HepG2 (cell line): ENCODE measurements around the gene PTPN20.

Experiments
- CBX1 ChIP-seq: IDR thresholded peaks from one replicate; pipeline ENCODE4 v1.6.1; 2016; ENCODE audit warnings: antibody characterized with exemption, low read depth
- KDM2A ChIP-seq: sonication (generic); formaldehyde crosslinking; IDR thresholded peaks from 2 replicates; pipeline ENCODE4 v1.4.0; 2020; ENCODE audit warnings: low read depth, missing genetic modification reagents, borderline replicate concordance
- MYC ChIP-seq: sonication (generic); formaldehyde crosslinking; IDR thresholded peaks from 2 replicates; pipeline ENCODE4 v1.9.0; 2021; ENCODE audit warnings: missing genetic modification reagents, borderline replicate concordance
- PCBP1 ChIP-seq: fragments of 200-400 bp; formaldehyde crosslinking; IDR thresholded peaks from 2 replicates; pipeline ENCODE4 v1.6.1; 2017; ENCODE audit warnings: mild to moderate bottlenecking, low read depth, low read length, borderline replicate concordance
- POLR2A ChIP-seq, 2 experiments: IDR thresholded peaks; 2 replicates each; pipeline ENCODE4 v1.6.1; 2011; ENCODE audit warnings: low read depth in 2 of 2, low read length in 2 of 2, mild to moderate bottlenecking in 1 of 2, moderate library complexity in 1 of 2; ENCODE audit not compliant: insufficient read depth in 1 of 2
- ZNF549 ChIP-seq: sonication (generic); formaldehyde crosslinking; IDR thresholded peaks from 2 replicates; pipeline ENCODE4 v1.5.0; 2020; ENCODE audit warnings: missing genetic modification reagents
- ZNF598 ChIP-seq: sonication (generic); formaldehyde crosslinking; IDR thresholded peaks from 2 replicates; pipeline ENCODE4 v1.5.1; 2020; ENCODE audit warnings: mild to moderate bottlenecking, missing genetic modification reagents, borderline replicate concordance
- TF ChIP-seq, protein P1 (sequence below): sonication (generic); formaldehyde crosslinking; IDR thresholded peaks from 2 replicates; pipeline ENCODE4 v1.5.0; 2020; ENCODE audit warnings: missing genetic modification reagents, mild to moderate bottlenecking, borderline replicate concordance
- TF ChIP-seq, protein P2 (sequence below): IDR thresholded peaks from 2 replicates; pipeline ENCODE4 v1.6.1; 2012; ENCODE audit warnings: inconsistent platforms

DNA sequence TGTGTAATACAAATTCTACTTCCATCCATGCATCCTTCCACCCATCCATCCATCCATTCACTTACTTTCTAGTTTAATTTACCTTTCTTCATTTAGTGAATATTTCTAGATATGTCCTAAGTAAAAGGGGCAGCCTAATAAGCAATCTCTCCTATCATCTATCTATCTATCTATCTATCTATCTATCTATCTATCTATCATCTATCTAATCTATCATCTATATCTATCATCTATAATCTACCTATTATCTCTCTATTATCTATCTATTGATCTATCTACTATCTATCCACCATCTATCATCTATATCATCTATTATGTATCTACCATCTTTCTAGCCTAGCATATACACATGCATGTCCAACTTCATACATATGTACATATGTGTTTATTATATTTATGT is 104.2 kb downstream of the PTPN20 start:
- no peak for TF ChIP-seq ZNF598
- no peak for TF ChIP-seq CBX1
- TF ChIP-seq KDM2A (CRISPR knock-in tag) = no peak
- TF ChIP-seq, protein P1, sequence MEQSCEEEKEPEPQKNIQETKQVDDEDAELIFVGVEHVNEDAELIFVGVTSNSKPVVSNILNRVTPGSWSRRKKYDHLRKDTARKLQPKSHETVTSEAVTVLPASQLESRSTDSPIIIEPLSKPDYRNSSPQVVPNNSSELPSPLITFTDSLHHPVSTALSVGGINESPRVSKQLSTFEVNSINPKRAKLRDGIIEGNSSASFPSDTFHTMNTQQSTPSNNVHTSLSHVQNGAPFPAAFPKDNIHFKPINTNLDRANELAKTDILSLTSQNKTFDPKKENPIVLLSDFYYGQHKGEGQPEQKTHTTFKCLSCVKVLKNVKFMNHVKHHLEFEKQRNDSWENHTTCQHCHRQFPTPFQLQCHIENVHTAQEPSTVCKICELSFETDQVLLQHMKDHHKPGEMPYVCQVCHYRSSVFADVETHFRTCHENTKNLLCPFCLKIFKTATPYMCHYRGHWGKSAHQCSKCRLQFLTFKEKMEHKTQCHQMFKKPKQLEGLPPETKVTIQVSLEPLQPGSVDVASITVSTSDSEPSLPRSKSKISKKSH (CRISPR knock-in tag) = no peak
- TF ChIP-seq ZNF549 (CRISPR knock-in tag) = no peak
- TF ChIP-seq, protein P2, sequence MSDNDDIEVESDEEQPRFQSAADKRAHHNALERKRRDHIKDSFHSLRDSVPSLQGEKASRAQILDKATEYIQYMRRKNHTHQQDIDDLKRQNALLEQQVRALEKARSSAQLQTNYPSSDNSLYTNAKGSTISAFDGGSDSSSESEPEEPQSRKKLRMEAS = no peak
- no peak for TF ChIP-seq PCBP1
- no peak for TF ChIP-seq POLR2A (IDR thresholded peaks at IDR 0.05; ENCODE audit: insufficient read depth in 1 of 2, low read depth in 2 of 2, low read length in 2 of 2)
- TF ChIP-seq MYC (CRISPR knock-in tag) = no peak
